Loucy (cell line): Measurements from ENCODE around the gene MPP3.

Experiments
- EZH2phosphoT487 ChIP-seq: fragments of 200-600 bp; IDR thresholded peaks from 2 replicates; pipeline ENCODE4 v1.6.1; 2018; ENCODE audit warnings: antibody characterized with exemption, mild to moderate bottlenecking, moderate library complexity, borderline replicate concordance
- TF ChIP-seq, protein P1 (sequence below): fragments of 200-600 bp; sonication (generic); conservative IDR thresholded peaks from 2 replicates; pipeline ENCODE4 v1.5.1; 2014; ENCODE audit warnings: mild to moderate bottlenecking, antibody characterized with exemption, low read length

DNA sequence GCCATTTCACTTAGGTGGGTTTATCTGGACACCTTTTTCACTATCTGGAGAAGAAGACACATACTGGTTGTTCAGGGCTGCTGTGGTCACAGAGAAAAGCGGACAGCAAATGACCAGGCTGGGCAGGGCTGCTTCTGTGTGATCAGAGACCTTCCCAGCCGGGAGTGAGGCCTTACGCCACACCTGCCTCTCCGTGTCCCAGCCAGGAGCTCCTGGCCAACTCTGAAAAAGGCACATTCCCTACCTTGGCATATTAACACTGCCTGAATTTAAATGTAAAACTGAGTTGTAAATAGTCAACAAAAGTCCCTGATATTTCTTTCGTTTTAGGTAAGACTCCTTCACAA lies 65.3 kb downstream of the MPP3 start:
- TF ChIP-seq, protein P1, sequence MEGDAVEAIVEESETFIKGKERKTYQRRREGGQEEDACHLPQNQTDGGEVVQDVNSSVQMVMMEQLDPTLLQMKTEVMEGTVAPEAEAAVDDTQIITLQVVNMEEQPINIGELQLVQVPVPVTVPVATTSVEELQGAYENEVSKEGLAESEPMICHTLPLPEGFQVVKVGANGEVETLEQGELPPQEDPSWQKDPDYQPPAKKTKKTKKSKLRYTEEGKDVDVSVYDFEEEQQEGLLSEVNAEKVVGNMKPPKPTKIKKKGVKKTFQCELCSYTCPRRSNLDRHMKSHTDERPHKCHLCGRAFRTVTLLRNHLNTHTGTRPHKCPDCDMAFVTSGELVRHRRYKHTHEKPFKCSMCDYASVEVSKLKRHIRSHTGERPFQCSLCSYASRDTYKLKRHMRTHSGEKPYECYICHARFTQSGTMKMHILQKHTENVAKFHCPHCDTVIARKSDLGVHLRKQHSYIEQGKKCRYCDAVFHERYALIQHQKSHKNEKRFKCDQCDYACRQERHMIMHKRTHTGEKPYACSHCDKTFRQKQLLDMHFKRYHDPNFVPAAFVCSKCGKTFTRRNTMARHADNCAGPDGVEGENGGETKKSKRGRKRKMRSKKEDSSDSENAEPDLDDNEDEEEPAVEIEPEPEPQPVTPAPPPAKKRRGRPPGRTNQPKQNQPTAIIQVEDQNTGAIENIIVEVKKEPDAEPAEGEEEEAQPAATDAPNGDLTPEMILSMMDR: no peak
- TF ChIP-seq EZH2phosphoT487: no peak
